HG02943 (cell line): ENCODE data around the gene ANKRD62.
"Not testable (repeated sequence)": the region's sequence is repeated elsewhere in the genome, so short reads cannot be mapped to it uniquely, and the experiment has no call there.

Experiments
- ATAC-seq: cut with Tn5 transposase; IDR thresholded peaks from one replicate; pipeline ENCODE4 v1.9.1; 2021; ENCODE audit warnings: mild to moderate bottlenecking, low read depth, moderate library complexity; ENCODE audit not compliant: unreplicated experiment

Gene ANKRD62

DNA sequence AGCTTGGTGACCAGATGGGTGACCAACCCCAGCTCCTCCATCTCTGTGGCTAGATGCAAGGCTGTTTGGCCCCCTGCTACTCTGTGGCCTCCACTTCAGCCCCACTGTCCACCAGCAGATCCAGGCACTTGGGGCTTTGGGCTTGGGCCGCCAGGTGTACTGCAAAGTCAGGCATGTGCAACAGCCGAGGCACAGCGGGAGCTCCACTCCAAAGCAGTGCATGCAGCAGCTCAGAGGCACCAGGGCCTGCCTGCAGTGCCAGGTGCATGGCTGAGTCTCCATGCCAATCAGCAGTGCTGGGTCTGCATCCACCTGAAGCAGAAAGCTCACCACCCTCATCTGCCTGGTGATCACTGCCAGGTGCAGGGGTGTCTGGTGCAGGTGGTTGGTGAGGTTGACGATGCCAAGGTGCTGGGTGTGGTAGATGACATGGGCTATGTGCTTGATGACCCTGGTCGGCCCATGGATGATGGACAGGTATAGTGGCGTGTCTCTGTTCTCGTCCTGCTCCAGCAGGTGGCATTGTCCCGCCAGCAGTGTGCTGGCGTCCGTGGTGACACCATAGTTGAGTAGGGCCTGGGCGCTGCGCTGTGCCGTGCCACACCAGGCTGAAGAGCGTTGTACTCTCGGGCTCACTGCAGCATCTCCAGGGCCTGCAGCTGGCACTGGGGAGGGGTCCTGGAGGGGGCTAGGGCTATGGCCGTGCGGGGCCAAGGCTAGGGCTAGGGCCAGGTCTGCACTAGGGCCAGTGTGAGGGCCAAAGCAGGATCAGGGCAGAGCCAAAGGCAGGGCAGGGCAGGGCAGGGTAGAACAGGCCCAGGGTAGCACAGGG is 1.0 kb upstream of the ANKRD62 start:
- no peak for ATAC-seq

DNA sequence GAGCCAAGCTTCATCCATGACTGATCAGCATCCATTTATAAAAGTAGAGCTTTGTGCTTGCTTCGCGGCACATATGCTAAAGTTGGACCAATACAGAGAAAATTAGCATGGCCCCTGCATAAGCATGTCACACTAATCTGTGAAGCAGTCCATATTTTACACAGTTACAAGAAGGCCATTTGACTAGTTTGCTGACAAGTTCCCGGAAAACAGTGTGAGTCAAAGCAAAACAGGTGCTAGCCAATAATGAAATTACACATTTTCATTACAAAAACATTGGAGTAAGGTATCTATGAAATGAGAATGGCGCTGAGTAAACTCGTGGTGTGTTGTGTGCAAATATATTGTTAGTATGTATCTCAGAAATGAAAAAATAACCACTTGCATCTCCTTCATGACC is 4.7 kb downstream of the ANKRD62 start:
- no peak for ATAC-seq

DNA sequence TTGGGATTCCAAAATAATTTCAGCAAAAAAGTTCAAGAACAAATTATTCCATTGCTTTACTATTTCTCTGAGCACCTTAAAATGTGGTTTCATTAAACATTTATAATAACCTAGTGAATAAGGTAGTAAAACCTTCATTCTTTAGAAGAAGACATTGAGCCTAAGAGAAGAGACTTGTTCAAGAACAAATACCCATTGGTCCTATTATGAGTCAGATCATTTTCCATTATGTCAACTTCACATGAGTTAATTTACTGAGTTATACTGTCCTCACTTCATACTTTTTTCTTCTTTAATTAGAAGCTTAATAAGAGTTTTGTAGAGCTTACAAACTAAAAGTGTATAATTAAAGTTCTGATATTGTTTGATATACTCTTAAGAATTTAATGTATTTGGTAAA is 5.5 kb downstream of the ANKRD62 start:
- no peak for ATAC-seq

DNA sequence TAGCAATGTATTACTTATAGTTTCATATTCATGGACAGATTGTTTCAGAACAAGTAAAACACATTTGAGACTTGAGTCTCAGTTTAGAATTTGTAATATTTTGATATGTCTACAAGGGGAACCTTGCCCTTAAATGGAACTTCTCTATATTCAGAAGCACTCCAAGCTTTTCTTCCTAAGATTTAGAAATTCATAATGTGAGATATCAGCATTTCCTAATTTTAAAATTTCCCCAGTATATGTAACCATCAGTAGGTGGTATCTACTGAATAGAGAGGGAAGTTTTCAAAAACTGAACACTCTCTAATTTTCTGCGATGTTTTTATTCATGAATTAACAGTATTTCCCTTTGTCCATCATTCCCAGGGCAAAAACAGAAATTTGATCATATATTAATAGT is 7.6 kb downstream of the ANKRD62 start:
- no peak for ATAC-seq

DNA sequence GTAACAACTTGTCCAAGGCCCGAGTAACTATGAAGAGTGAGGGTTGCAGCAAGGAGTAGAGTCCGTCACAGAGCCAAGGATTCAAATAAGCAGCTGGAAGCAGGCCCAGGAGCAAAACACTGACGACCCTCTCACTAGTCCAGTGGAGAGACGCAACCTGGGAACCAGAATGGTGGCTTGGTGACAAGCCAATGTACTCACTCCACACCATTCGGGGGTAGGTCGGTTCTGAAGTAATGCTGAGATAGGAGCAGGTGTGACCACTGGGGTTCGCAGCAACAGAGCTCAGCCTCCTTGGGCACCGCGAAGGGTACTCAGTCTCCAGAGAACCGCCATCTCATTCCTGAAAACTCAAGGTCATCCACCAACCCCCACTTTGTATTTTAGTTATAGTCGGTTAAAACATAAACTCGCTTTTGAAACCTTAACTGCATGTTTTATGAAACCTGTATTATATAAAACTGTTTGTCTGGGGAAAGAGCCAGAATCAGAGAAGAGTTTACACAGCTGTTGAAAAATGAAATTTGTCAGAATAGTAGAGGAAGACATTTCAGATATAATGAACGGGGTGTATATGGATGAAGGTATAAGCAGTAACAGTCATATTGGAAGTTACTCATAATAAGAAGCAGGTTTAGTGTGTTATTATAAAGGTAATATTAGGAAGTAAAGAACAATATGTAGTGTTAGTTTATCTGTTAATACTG is 8.6 kb downstream of the ANKRD62 start:
- no peak for ATAC-seq

DNA sequence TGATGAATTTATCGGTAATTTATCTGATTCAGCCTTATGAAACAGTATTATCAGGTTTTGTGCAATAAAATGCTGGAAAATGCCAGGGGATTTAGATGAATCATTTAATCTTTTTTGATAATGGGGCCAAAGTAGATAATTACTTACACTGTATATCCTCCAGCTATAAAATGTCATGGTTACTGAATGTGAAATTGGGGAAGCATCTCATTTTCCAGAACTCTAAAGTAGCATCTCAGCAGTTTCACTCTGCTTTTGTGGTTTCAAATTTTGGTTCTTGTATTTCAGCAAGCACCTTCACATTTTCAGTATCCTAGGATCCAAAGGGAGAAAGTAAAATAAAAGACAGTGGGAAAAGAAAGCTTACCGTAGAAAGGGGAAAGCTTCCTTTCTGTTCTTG is 12.8 kb downstream of the ANKRD62 start:
- no peak for ATAC-seq

DNA sequence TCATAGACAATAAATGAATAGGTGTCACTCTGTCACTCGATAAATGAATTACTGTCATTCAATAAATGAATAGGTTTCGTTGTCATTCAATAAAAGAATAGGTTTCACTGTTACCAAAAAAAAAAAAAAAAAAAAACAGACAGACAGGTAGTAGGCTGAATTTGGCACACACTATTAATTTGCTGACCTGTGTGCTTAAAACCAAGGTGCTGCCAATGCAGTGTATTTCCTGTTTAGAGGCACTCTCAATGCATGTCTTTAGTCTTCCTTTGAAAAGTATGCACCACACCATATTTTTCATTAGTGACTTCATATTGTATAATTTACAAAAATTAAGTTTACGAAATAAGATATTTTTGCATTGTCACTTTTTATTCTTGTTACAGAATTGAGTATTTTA is 16.2 kb downstream of the ANKRD62 start:
- no peak for ATAC-seq

DNA sequence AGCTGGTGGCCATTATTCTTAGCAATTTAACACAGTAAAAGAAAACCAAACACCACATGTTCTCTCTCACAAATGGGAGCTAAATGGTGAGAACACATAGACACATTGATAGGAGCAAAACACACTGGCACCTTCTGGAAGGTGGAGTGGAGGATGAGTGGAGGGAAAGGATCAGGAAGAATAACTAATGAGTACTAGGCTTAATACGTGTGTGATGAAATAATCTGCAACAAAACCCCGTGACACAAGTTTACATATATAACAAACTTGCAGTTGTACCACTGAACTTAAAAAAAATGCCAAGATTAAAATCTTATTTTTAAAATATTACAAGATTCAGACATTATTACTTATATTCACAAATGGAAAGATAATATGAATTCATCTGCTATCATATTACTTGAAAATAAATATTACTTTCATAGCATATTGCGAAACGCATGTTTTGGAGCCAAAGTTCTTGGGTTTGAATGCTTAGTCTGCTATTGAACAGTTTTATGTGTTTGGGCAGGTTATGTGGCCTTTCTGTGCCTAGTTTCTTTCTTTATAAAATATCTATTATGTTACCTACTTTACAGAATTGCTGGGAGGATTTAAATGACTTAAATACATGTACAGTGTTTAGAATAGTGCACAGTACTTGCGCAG is 20.5 kb downstream of the ANKRD62 start:
- no peak for ATAC-seq

DNA sequence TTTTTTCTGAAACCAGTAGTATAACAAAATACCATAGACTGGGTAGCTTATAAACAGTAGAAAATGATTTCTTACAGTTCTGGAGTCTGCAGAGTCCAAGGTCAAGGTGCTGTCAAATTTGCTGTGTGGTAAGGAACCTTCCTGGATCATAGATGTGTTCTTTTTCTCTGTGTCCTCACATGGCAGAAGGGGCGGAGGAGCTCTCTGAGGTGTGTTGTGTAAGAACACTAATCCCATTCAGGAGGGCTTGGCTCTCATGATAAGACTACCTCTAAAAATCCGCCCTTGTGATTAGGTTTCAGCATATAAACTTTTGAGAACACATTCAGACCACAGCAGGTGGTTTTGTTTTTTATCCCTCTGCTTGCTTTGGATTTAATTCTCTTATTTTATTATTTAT is 25.7 kb downstream of the ANKRD62 start:
- ATAC-seq = no peak

DNA sequence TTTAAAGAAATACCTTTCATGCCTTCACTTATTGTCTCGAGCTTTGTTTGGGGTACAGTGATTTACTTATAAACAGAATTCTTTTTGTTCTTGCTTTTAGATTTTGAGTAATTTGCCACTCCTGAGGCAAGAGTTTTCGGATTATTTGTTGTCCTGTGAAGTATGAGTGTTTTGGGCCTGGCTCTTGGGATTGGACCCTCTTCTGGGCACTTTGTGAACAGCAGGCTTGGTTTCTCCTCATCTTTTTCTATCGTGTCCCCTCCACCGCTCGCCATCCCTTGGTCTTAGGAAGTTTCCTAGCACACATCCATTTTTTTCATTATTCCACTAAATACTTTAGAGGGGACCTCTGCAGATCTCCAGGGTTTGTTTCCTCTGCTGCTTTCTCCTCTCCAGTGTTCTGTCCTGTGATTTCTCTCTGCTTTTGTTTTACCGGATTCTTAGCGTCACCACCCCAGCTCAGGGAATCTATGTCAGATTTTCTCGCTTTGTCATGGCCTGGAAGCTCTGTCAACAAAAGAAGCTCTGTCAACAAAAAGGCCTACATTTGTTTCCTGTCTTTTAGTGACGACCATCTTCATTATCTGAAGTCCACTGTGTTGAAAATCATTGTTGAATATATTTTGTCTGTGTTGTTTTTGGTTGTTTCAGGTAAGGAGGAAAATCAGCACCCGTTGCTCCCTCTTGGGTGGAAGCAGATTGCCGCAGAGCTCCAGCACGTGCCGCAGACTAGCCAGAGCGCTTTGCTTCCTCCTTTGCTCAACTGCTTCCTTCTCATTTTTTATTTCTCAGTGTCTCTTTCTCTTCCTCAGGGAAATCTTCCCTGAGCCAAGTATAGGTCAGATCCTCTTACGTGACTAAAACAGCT is 27.8 kb downstream of the ANKRD62 start:
- ATAC-seq = no peak

DNA sequence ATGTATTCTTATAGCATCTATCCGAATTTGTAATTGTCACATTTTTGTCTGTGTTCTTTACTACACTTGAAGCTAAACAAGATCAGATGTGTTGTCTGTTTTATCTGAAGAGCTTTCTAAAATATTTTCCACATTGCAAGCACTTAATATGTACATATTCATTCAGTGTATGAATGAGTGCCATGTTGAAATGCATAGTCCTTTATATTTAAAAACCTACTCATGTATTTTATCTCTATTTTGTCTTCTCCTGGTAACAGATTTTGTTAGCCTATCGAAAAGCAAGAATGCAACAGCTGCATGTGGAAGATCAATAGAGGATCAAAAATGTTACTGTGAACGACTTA is 28.4 kb downstream of the ANKRD62 start:
- ATAC-seq = not testable (repeated sequence)

DNA sequence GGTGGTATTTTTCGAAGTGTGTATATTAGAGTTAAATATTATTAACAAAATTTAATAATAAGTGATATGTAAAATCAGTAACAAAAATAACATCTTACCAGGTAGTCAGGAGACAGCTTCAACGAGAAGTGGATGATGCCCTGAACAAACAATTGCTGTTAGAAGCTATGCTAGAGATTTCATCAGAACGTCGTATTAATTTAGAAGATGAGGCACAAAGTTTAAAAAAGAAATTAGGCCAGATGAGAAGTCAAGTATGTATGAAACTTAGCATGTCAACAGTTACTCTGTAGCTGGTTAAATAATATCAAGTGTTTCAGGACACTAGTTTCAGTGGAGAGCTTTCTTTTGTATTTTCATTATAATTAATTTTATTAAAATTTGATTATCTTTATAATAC is 34.0 kb downstream of the ANKRD62 start:
- not testable (repeated sequence) for ATAC-seq

DNA sequence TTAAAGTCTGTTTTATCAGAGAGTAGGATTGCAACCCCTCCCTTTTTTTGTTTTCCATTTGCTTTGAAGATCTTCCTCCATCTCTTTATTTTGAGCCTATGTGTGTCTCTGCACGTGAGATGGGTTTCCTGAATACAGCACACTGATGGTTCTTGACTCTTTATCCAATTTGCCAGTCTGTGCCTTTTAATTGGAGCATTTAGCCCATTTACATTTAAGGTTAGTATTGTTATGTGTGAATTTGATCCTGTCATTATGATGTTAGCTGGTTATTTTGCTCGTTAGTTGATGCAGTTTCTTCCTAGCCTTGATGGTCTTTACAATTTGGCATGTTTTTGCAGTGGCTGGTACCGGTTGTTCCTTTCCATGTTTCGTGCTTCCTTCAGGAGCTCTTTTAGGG is 45.2 kb downstream of the ANKRD62 start:
- not testable (repeated sequence) for ATAC-seq

DNA sequence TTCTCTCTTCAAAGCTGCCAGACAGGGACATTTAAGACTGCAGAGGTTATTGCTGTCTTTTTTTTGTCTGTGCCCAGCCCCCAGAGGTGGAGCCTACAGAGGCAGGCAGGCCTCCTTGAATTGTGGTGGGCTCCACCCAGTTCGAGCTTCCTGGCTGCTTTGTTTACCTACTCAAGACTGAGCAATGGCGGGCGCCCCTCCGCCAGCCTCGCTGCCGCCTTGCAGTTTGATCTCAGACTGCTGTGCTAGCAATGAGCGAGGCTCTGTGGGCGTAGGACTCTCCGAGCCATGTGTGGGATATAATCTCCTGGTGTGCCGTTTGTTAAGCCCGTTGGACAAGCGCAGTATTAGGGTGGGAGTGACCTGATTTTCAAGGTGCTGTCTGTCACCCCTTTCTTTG is 47.2 kb downstream of the ANKRD62 start:
- ATAC-seq = not testable (repeated sequence)

DNA sequence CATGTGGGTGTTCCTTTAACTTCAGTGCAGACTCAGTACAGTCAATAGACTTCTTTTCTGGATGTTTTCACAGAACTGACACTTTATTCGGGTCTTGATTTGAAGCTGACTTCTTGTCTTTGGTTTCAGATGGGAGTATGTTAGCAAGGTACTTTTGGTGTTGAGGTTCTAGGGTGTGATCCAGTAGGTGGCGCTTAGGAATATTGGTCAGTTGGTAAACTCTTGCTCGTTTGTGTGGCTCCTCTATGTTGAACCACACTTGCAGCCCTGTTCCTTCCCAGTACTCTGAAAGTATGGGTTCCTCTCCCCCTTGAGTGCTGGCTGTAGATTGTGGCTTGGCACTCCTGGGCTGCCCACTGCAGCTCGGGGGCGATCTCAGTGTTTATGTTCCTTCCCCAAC is 48.1 kb downstream of the ANKRD62 start:
- not testable (repeated sequence) for ATAC-seq

DNA sequence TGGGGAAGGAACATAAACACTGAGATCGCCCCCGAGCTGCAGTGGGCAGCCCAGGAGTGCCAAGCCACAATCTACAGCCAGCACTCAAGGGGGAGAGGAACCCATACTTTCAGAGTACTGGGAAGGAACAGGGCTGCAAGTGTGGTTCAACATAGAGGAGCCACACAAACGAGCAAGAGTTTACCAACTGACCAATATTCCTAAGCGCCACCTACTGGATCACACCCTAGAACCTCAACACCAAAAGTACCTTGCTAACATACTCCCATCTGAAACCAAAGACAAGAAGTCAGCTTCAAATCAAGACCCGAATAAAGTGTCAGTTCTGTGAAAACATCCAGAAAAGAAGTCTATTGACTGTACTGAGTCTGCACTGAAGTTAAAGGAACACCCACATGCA is 55.8 kb downstream of the ANKRD62 start:
- ATAC-seq = not testable (repeated sequence)

DNA sequence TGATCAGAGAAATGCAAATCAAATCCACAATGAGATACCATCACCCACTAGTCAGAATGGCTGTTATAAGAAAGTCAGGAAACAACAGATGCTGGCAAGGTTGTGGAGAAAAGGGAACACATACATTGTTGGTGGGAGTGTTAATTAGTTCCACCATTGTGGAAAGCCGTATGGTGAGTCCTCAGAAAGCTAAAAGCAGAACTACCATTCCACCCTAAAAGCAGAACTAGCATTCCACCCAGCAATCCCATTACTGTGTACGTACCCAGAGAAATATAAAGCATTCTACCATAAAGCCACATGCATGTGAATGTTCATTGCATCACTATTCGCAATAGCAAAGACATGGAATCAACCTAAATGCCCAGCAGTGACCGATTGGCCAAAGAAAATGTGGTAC is 60.7 kb downstream of the ANKRD62 start:
- no peak for ATAC-seq

DNA sequence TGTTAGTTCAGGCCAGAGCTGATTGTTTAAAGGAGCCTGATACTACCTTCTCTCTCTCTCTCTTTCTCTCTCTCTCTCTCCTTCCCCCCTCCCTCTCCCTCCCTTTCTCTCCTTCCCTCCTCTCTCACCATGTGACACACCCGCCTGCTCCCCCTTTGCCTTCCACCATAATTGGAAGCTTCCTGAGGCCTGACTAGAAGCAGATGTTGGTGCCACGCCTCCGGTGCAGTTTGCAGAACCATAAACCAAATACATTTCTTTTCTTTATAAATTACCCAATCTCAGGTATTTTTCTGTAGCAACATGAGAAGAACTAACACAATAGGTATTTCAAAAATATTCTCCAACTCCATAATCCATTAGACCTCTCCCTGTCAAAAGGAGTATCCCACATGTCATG is 62.4 kb downstream of the ANKRD62 start:
- ATAC-seq = no peak

DNA sequence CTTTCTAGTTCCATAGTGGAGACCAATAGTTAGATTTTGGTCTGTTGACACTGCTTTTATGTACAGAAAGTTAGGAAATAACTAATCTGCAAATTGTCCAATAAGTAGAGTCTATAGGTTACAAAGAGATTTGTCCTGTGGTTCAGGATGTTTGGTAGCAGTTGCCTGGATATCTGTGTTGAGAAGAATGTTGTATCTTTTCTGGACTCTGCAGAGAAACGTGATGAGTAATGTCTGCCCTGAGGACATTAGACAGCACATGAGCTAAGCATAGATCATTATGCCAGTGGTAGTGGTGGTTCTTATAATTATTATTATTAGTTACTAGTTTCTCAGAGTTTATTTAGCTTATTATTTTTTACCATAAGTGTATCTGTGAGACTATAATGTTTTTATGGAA is 65.8 kb downstream of the ANKRD62 start:
- ATAC-seq = no peak

DNA sequence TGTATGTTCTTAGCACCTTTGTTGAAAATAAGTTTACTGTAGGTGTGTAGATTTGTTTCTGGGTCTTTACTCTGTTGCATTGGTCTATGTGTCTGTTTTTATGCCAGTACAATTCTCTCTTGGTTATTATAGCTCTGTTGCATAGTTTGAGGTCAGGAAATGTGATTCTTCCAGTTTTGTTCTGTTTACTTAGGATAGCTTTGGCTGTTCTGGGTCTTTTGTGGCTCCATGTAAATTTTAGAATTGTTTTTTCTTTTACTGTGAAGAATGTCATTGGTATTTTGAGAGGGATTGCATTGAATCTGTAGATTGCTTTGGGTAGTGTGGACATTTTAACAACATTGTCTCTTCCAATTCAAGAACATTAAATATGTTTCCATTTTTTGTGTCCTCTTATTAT is 69.1 kb downstream of the ANKRD62 start:
- no peak for ATAC-seq
